Measurements from ENCODE around the gene CD83. TPM values are rescaled to one million over a fixed set of nuclear protein-coding genes. Genes with fewer than 3 reads are reported as not detected.

CD83 gene
- total and polyA plus RNA-seq, 2 of the 8 experiments (the other 6 are each of a cell fraction or from before 2014, with no cell fraction given), result 4.6 to 8.5 TPM

- Histone ChIP-seq H2AFZ (ENCODE audit: low read length) (no peak overlapping the region), H3K79me1 (ENCODE audit: low read depth, low read length) (no peaks in the 10 kb centered on the region), H3K23ac (ENCODE audit: insufficient read length) (no peak overlapping the region), H2BK12ac (ENCODE audit: low read depth, low read length) (no peak overlapping the region), H3K56ac (replicated peaks; ENCODE audit: insufficient read length, low read depth, low read length) (no peak overlapping the region), H3K14ac (ENCODE audit: insufficient read length) (no peak overlapping the region), H2BK5ac (ENCODE audit: low read depth, low read length) (no peak overlapping the region), H2BK20ac (ENCODE audit: low read length) (no peak overlapping the region), H3K79me2 (ENCODE audit: control insufficient read depth in 1 of 2, insufficient read depth in 2 of 2, low read length in 2 of 2) (no peaks in the 10 kb centered on the region), H3K18ac (ENCODE audit: extremely low read depth, low read length) (no peak overlapping the region), H3K27ac (ENCODE audit: low read depth, low read length) (no peak overlapping the region), H2AK5ac (ENCODE audit: low read depth, low read length) (no peak overlapping the region), H3K4ac (replicated peaks; ENCODE audit: insufficient read length, low read depth, low read length) (no peak overlapping the region), H2BK120ac (replicated peaks; ENCODE audit: low read depth, low read length) (no peak overlapping the region), H4K91ac (replicated peaks; ENCODE audit: insufficient read length, low read length) (no peak overlapping the region), H3K9ac (replicated peaks in 1 of 4; ENCODE audit: extremely low read depth in 1 of 4, low read depth in 3 of 4, low read length in 3 of 4) (no peak overlapping the region), H3K23me2 (ENCODE audit: low read depth, low read length) (no peaks in the 10 kb centered on the region), H4K5ac (ENCODE audit: insufficient read length, low read depth, low read length) (no peak overlapping the region), H3K27me3 (replicated peaks in 1 of 4; ENCODE audit: control insufficient read depth in 3 of 4, extremely low read depth in 1 of 4, insufficient read depth in 3 of 4, low read length in 3 of 4) (no peaks in the 10 kb centered on the region), H3K4me3 (ENCODE audit: extremely low read depth in 1 of 4, insufficient read depth in 2 of 4, low read depth in 3 of 4, low read length in 4 of 4) (no peak overlapping the region), H2BK15ac (ENCODE audit: low read length) (no peak overlapping the region), H4K20me1 (replicated peaks in 1 of 2; ENCODE audit: control insufficient read depth in 1 of 2, insufficient read depth in 2 of 2, low read length in 2 of 2) (no peaks in the 10 kb centered on the region), H4K8ac (ENCODE audit: extremely low read depth, insufficient read depth, low read length) (no peak overlapping the region), H3K4me2 (ENCODE audit: insufficient read depth in 1 of 2, low read depth in 2 of 2, low read length in 2 of 2) (no peak overlapping the region), H3K36me3 (ENCODE audit: control insufficient read depth in 2 of 4, insufficient read depth in 4 of 4, low read length in 3 of 4) (no peaks in the 10 kb centered on the region), H3K4me1 (replicated peaks in 1 of 4; ENCODE audit: control insufficient read depth in 3 of 4, insufficient read depth in 4 of 4, low read length in 3 of 4) (no peaks in the 10 kb centered on the region), H3K9me3 (ENCODE audit: insufficient read depth in 2 of 2, low read depth in 1 of 2, low read length in 1 of 2) (no peaks in the 10 kb centered on the region)
- POLR2A ChIA-PET (ENCODE audit: partially characterized antibody), result interaction anchor here (0.5 to 1.6 kb wide), 2 partner anchors 25 to 169 kb away, joined by 3 read pairs; no protein-coding TSS in a partner anchor
- FAIRE-seq, result no peak
- WGBS, 2 experiments (ENCODE audit: extremely low coverage in 1 of 2, insufficient coverage in 1 of 2, insufficient read length in 1 of 2, insufficient replicate concordance in 2 of 2, low coverage in 1 of 2, low lambda C conversion rate in 2 of 2, missing lambda C conversion rate in 1 of 2), result 95% methylated on average over 4 of the region's 4 CpGs; no CpG with 5 or more reads in 1 of the 2 experiments
- TF ChIP-seq BRCA1 (IDR thresholded peaks at IDR 0.05; ENCODE audit: low read depth, low read length) (no peak), TAF1 (IDR thresholded peaks at IDR 0.05; ENCODE audit: low read depth, low read length) (no peak), CHD2 (IDR thresholded peaks at IDR 0.05; ENCODE audit: low read length) (no peak), E2F6 (IDR thresholded peaks at IDR 0.05) (no peak), BCL11A (IDR thresholded peaks at IDR 0.05; ENCODE audit: low read depth in 2 of 2, low read length in 2 of 2) (no peak), SP1 (IDR thresholded peaks at IDR 0.05; ENCODE audit: low read depth, low read length) (no peak), CTBP2 (IDR thresholded peaks at IDR 0.05; ENCODE audit: borderline replicate concordance, insufficient read depth, insufficient read length, low read length) (no peak)
- CTCF ChIA-PET (ENCODE audit: partially characterized antibody), result interaction anchor here (0.6 to 8.3 kb wide), 4 partner anchors 8 to 224 kb away, joined by 3 to 193 read pairs (median 6); no protein-coding TSS in a partner anchor
- DNase-seq (ENCODE audit: low read depth in 1 of 2, low spot score in 2 of 2), result no peak
These were observed 47.1 kb upstream of the CD83 start for GRCh38 chr6:14070457-14070856.
